PC-9 (cell line): Measurements from ENCODE around the gene INSYN1. TPM values are rescaled to one million over a fixed set of nuclear protein-coding genes. Genes with fewer than 3 reads are reported as not detected.

ENCODE experiments used
- BruUV-seq: library from RNA; stranded (reverse); fragments of 400-500 nt; replicated peaks from 2 replicates; lab custom pipeline; 2021; lab: Mats Ljungman, UMichigan
- CTCF ChIA-PET: fragments of 300-600 bp; sonication (Branson Sonifier 250); formaldehyde crosslinking; loops from one replicate; lab custom pipeline; 2022; ENCODE audit warnings: antibody characterized with exemption; lab: Charles Lee
- POLR2A ChIA-PET: fragments of 300-600 bp; sonication (Branson Sonifier 250); formaldehyde crosslinking; loops from one replicate; lab custom pipeline; 2022; ENCODE audit warnings: antibody characterized with exemption; ENCODE audit not compliant: unreplicated experiment; lab: Charles Lee
- DNase-seq, 2 experiments: peaks; one replicate each; pipeline versions ENCODE4 v3.0.0 to v3.0.0-alpha.2; 2015 to 2022; ENCODE audit warnings: mixed read lengths in 1 of 2
- H2AFZ ChIP-seq: fragments of 200-600 bp; sonication (generic); 2 replicates; pipeline ENCODE4 v1.8.1; 2017; ENCODE audit warnings: antibody characterized with exemption
- H3F3A ChIP-seq: fragments of 200-600 bp; sonication (generic); 2 replicates; pipeline ENCODE4 v1.8.1; 2017; ENCODE audit warnings: antibody characterized with exemption, mild to moderate bottlenecking, low read depth; ENCODE audit not compliant: insufficient read depth
- H3K27ac ChIP-seq: fragments of 200-600 bp; sonication (generic); 2 replicates; pipeline ENCODE4 v1.6.1; 2016; ENCODE audit warnings: mixed run types
- H3K27me3 ChIP-seq: fragments of 200-600 bp; sonication (generic); 2 replicates; pipeline ENCODE4 v1.6.1; 2016; ENCODE audit warnings: low read depth, mixed run types; ENCODE audit not compliant: insufficient read depth
- H3K36me3 ChIP-seq: fragments of 200-600 bp; sonication (generic); 2 replicates; pipeline ENCODE4 v1.6.1; 2016; ENCODE audit warnings: low read depth, mixed run types
- H3K4me1 ChIP-seq: fragments of 200-600 bp; sonication (generic); replicated peaks from 2 replicates; pipeline ENCODE4 v1.6.1; 2016; ENCODE audit warnings: mixed run types; ENCODE audit not compliant: insufficient read depth
- H3K4me2 ChIP-seq: fragments of 200-600 bp; sonication (generic); 2 replicates; pipeline ENCODE4 v1.6.1; 2017; ENCODE audit warnings: mixed run types
- H3K4me3 ChIP-seq: fragments of 200-600 bp; sonication (generic); 2 replicates; pipeline ENCODE4 v1.6.1; 2016; ENCODE audit warnings: mixed run types
- H3K79me2 ChIP-seq: fragments of 200-600 bp; sonication (generic); 2 replicates; pipeline ENCODE4 v1.6.1; 2017; ENCODE audit warnings: low read depth, mixed run types
- H3K9me2 ChIP-seq: fragments of 200-600 bp; sonication (generic); 2 replicates; pipeline ENCODE4 v1.8.1; 2017; ENCODE audit warnings: mild to moderate bottlenecking; ENCODE audit not compliant: insufficient read depth
- H3K9me3 ChIP-seq: fragments of 200-600 bp; sonication (generic); 2 replicates; pipeline ENCODE4 v1.8.1; 2016; ENCODE audit warnings: low read depth; ENCODE audit not compliant: insufficient read depth
- H4K20me1 ChIP-seq: fragments of 200-600 bp; sonication (generic); 2 replicates; pipeline ENCODE4 v1.8.1; 2017; ENCODE audit not compliant: insufficient read depth
- CTCF ChIP-seq: fragments of 200-600 bp; sonication (generic); conservative IDR thresholded peaks from 2 replicates; pipeline ENCODE4 v1.6.1; 2017; ENCODE audit warnings: mixed run types, antibody characterized with exemption, mild to moderate bottlenecking, moderate library complexity
- EZH2 ChIP-seq: fragments of 200-600 bp; sonication (generic); IDR thresholded peaks from 2 replicates; pipeline ENCODE4 v1.8.0; 2017; ENCODE audit warnings: antibody characterized with exemption, low read depth
- intact Hi-C: fragments of 100-400 bp; cut with micrococcal nuclease; formaldehyde crosslinking; loops from one replicate; pipeline ENCODE4 v1.10.0; 2022; ENCODE audit not compliant: unreplicated experiment
- total RNA-seq: library from RNA; stranded (reverse); gene quantifications from 2 replicates; pipeline ENCODE4 v1.2.3, GENCODE V29; 2021

Gene INSYN1
- total RNA-seq, 1 experiment from 2014 or later: not detected

DNA sequence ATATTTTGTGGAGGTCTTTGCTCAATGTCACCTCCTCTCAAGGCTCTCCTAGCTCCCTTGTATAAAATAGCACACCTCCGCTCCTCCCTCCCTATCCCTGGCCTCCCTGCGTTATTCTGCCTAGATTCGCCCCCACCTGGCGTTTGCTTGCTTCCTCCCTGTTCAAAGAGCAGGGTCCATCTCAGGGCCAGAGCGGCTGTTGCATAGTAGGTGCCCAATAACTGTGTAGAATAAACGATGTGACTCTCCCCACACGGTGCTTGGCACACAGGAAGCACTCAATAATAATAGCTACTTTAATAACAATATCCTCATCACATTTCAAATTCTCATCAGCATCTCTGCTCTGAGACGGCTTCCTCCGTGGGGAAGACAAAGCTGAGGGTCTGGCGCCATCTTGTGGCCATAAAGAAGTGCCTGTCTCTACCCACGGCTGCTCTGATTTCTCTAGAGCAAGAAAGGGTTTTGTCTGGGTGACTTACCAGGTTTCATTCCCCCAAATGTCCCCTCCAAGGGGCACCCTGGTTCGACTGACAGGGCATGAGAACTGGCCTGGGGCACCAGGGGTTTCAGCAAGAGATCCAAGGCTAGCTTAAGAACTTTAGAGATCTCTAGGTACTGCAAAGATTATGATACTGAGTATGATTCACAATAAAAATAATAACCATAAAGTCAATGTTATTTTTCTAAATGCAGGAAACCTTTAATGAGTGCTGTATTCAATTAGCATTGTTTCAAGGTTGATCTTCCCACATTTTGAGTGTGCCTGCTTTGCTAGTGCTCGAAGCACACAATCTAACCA is 52.9 kb downstream of the INSYN1 start:
- intact Hi-C loops: loop anchor here (1.0 to 5.0 kb wide), 6 partner anchors 23 to 458 kb away; no protein-coding TSS in a partner anchor
- H3K4me3 ChIP-seq: no peak overlapping the region
- no TSS peak for BruUV-seq
- POLR2A ChIA-PET: no interaction called here
- CTCF ChIA-PET: interaction anchor here (0.7 to 4.9 kb wide), 8 partner anchors 9 to 459 kb away, joined by 3 to 36 read pairs (median 4); no protein-coding TSS in a partner anchor
- no peaks in the 10 kb centered on the region for H3K27me3 ChIP-seq
- peaks cover 3% of the 10 kb centered on the region; the same call in 1 of the 2 replicates for H3F3A ChIP-seq
- peak; percentile 52 to 58 for DNase-seq
- peaks cover 29% of the 10 kb centered on the region; the same call in 1 of the 2 replicates for H4K20me1 ChIP-seq
- no peak overlapping the region for H2AFZ ChIP-seq
- no peaks in the 10 kb centered on the region for H3K9me2 ChIP-seq
- TF ChIP-seq CTCF (peak; percentile 91), EZH2 (no peak)
- no peaks in the 10 kb centered on the region for H3K4me1 ChIP-seq
- H3K9me3 ChIP-seq: no peaks in the 10 kb centered on the region
- H3K27ac ChIP-seq: no peak overlapping the region
- no peaks in the 10 kb centered on the region for H3K36me3 ChIP-seq
- H3K79me2 ChIP-seq: no peaks in the 10 kb centered on the region
- H3K4me2 ChIP-seq: no peak overlapping the region

DNA sequence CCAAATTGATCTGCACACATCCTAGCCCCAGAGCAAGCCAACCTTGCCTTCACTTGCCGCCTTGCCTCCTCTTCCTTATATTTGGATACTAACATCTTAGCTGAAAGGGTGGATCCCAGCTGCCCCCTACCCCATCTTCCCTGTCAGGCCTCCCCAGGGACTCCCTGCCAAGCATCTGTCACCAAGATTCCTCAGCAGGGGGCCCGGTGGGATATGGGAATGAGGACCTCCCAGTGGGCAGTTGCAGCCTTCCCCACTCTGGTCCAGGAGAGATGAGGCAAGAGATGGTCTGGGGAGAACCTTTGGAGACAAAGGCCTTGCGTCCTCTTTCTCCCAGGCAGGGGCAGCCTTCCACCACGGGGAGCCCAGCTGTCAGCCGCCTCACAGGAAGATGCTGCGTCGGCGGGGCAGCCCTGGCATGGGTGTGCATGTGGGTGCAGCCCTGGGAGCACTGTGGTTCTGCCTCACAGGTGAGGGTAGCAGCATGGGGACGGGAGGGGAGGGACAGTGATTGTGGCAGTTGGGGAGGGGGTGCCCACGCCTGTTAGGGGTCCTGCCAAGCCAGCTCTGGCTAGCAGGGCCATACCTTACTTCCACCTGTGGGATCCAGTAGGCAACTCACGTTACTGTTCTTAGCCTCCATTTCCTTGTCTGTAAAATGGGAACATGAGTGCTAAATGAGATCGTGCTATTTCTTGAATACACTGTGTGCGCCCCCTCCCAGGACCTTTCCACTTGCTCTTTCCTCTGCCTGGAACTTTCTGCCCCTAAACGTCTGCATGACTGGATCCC is 53.7 kb downstream of the INSYN1 start:
- Histone ChIP-seq H3K4me2 (no peak overlapping the region), H2AFZ (no peak overlapping the region), H3K79me2 (no peaks in the 10 kb centered on the region), H3K27ac (no peak overlapping the region), H3F3A (peaks cover 3% of the 10 kb centered on the region; the same call in 1 of the 2 replicates), H3K4me1 (no peaks in the 10 kb centered on the region), H3K36me3 (no peaks in the 10 kb centered on the region), H3K9me2 (no peaks in the 10 kb centered on the region), H3K27me3 (no peaks in the 10 kb centered on the region), H4K20me1 (peaks cover 28% of the 10 kb centered on the region; the same call in 1 of the 2 replicates), H3K4me3 (no peak overlapping the region), H3K9me3 (no peaks in the 10 kb centered on the region)
- CTCF ChIA-PET: interaction anchor here (0.8 to 4.9 kb wide), 7 partner anchors 8 to 458 kb away, joined by 3 to 36 read pairs (median 3); no protein-coding TSS in a partner anchor
- POLR2A ChIA-PET: no interaction called here
- BruUV-seq: no TSS peak
- intact Hi-C loops: loop anchor here (1.0 to 5.0 kb wide), 6 partner anchors 22 to 457 kb away; no protein-coding TSS in a partner anchor
- TF ChIP-seq EZH2: no peak
- TF ChIP-seq CTCF: no peak
- DNase-seq: no peak

- no TSS peak for BruUV-seq
- intact Hi-C loops: no loop called here
- Histone ChIP-seq H3F3A (peaks cover 3% of the 10 kb centered on the region; the same call in 1 of the 2 replicates), H4K20me1 (peaks cover 37% of the 10 kb centered on the region; the same call in 1 of the 2 replicates), H3K4me2 (no peak overlapping the region), H3K4me1 (no peaks in the 10 kb centered on the region), H3K27ac (no peak overlapping the region), H3K27me3 (no peaks in the 10 kb centered on the region), H2AFZ (no peak overlapping the region), H3K9me2 (no peaks in the 10 kb centered on the region), H3K4me3 (no peak overlapping the region), H3K36me3 (no peaks in the 10 kb centered on the region), H3K79me2 (no peaks in the 10 kb centered on the region; the same call in 1 of the 2 replicates), H3K9me3 (no peaks in the 10 kb centered on the region)
- TF ChIP-seq EZH2 (no peak), CTCF (no peak)
- POLR2A ChIA-PET: no interaction called here
- peak in 1 of 2 experiments; percentile 60 for DNase-seq
- CTCF ChIA-PET: interaction anchor here (4.9 kb wide), 1 partner anchor 61 kb away, joined by 36 read pairs; no protein-coding TSS in a partner anchor
These were observed 56.1 kb downstream of the INSYN1 start for GRCh38 chr15:73697033-73697467.
